Ureter (tissue), 1 donor: ENCODE data around the gene NKD2. TPM values are rescaled to one million over a fixed set of nuclear protein-coding genes. Genes with fewer than 3 reads are reported as not detected.
"Not testable (repeated sequence)": the region's sequence is repeated elsewhere in the genome, so short reads cannot be mapped to it uniquely, and the experiment has no call there.

Source experiments
- DNase-seq: peaks from one replicate; pipeline ENCODE4 v3.0.0-alpha.2; 2020; ENCODE audit warnings: low spot score
- total RNA-seq: library from RNA; stranded (reverse); gene quantifications from one replicate; pipeline ENCODE4 v1.2.4, GENCODE V29; 2023
- donor health status: DM: yes; HTN: yes; CAD: no.

NKD2 gene
- total RNA-seq, 1 donor from 2014 or later = 14.2 TPM

DNA sequence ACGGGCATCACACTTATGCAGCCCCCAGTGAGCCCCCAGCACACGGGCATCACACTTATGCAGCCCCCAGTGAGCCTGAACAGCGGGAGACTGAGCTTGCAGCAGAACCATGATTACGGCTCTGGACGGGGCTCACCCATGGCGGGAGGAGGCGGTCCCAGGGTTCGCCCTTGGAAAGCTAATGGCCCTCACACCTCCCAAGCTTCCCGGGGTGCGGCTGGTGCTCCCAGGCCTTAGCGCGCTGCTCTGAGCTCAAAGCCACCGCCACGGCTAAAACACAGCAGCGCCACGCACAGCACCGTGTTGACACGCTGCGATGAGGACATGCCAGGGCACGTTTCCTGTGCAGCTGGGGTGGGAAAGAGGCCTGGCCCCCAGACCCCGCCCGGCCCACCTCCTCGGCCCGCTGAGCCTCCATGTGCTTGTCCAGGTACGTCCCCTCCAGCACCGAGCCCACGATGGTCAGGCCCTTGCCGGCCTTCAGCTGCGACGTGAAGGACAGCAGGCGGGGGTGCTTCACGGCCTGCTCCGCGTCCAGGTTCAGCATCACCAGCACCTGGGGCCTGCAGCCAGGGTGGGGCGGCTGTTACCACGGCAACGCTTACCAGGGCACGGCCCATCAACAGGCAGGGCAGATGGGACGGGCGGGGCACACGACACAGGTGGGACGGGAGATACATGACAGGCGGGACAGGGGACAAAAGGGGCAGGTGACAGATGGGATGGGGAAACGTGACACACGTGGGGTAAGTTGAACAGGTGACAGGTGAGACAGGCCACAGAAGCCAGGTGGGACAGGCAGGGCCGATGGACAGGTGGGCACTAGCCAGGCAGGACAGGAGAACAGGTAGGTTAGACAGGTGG lies 64.9 kb downstream of the NKD2 start:
- no peak for DNase-seq

- no peak for DNase-seq
Measured at GRCh38 chr5:1074226-1074625, 65.6 kb downstream of the NKD2 start.

- DNase-seq = no peak
Measured at GRCh38 chr5:1074816-1075554, 66.4 kb downstream of the NKD2 start.

DNA sequence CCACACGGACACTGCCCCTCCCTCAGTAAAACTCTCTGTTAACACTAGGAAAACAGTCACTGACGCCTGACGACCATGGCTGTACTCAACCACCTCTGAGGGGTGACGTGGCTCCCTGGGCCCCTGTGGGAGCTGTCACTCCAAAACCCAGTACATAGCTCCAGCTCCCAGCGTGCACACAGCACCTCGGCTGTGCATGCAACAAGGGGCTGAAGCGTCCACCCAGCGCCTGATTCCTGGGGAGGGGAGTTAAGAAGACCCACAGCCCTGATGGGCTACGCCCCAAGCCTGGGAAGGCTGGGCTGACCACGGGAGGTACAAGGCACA lies 66.9 kb downstream of the NKD2 start:
- no peak for DNase-seq

GRCh38 chr5:1075931-1076330 lies 67.3 kb downstream of the NKD2 start:
- no peak for DNase-seq

GRCh38 chr5:1076406-1076805 lies 67.8 kb downstream of the NKD2 start:
- no peak for DNase-seq

DNA sequence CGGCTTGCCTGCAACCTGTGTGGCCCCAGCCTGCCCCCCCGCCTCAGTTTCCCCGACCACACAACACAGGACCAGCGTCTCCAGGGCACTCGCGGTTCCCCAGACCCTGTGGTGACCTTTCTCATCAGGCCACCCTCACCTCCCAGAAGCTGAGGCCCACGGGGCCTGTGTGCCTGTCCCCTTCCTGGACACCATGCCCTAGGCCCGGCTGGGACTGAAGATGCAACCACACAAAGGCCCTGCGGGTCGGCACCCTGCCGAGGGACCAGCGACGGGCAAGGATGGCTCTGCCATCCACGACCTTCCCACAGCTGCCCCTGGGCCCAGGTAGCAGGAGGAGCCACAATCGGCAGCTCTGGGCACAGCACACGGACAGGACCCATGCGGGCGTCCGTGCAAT lies 68.4 kb downstream of the NKD2 start:
- DNase-seq = no peak

- DNase-seq = no peak
Measured at GRCh38 chr5:1077491-1078020, 69.0 kb downstream of the NKD2 start.

GRCh38 chr5:1078206-1078605 lies 69.6 kb downstream of the NKD2 start:
- no peak for DNase-seq

GRCh38 chr5:1078851-1079250 lies 70.2 kb downstream of the NKD2 start:
- DNase-seq = no peak

DNA sequence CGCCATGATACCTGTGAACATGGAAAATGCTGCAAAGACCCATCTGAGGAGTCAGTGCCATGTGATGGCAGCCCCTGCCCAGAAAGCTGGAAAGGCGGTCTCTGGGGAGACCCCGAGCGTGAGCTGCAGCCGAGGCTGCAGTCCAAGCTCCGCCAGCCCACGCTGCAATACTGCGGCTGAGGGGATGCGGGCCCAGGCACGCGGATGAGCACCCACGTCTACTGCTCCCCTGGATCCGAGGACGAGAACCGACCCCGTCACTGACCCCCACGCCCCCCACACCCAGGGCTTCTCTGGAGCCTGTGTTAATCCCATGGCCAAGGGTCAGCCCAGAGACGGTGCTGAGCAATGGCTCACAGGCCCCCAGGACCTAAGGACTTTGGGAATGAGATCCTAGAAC lies 70.9 kb downstream of the NKD2 start:
- DNase-seq = no peak

DNA sequence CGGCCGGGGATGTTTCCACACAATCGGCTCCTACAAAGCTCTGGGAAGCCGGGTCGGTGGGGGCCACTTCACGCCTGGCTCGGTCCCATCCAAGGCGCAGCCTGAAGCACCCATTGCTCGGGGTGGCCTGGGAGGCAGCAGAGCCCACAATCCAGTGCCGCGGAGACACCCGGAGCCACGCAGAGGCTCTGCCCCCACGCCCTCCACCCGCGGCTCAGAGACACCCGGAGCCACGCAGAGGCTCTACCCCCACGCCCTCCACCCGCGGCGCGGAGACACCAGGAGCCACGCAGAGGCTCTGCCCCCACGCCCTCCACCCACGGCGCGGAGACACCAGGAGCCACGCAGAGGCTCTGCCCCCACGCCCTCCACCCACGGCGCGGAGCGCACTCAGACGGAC lies 71.4 kb downstream of the NKD2 start:
- no peak for DNase-seq

- no peak for DNase-seq
Measured at GRCh38 chr5:1080432-1080831, 71.8 kb downstream of the NKD2 start.

DNA sequence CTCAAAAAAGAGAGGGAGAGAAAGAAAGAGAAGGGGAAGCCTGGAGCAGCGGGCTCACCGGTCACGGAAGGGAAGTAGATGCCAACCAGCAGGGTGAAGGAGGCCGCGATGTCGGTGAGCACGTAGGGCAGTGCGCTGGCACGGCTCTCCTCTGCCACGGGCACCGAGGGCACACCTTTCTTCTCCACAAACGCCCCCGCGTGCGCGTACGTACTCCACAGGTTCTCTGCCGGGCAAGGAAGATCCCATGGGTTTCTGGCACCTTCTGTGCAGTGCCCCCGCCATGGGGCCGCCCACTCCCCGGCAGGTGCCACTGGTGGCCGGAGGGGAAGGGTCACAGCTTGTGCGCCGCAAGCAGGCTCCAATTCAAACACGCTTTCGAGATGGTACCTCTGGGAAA lies 72.9 kb downstream of the NKD2 start:
- DNase-seq = no peak

DNA sequence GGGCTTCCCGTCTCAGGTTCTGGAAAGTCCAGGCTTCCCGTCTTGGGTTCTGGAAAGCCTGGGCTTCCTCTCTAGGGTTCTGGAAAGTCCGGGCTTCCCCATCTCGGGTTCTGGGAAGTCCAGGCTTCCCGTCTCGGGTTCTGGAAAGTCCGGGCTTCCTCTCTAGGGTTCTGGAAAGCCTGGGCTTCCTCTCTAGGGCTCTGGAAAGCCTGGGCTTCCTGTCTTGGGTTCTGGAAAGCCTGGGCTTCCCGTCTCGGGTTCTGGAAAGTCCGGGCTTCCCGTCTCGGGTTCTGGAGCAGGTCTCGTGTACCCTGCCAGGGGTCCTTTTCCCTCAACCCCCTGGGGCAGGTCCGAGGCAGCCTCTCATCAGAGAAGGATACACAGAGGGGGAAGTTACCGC lies 74.4 kb downstream of the NKD2 start:
- not testable (repeated sequence) for DNase-seq

DNA sequence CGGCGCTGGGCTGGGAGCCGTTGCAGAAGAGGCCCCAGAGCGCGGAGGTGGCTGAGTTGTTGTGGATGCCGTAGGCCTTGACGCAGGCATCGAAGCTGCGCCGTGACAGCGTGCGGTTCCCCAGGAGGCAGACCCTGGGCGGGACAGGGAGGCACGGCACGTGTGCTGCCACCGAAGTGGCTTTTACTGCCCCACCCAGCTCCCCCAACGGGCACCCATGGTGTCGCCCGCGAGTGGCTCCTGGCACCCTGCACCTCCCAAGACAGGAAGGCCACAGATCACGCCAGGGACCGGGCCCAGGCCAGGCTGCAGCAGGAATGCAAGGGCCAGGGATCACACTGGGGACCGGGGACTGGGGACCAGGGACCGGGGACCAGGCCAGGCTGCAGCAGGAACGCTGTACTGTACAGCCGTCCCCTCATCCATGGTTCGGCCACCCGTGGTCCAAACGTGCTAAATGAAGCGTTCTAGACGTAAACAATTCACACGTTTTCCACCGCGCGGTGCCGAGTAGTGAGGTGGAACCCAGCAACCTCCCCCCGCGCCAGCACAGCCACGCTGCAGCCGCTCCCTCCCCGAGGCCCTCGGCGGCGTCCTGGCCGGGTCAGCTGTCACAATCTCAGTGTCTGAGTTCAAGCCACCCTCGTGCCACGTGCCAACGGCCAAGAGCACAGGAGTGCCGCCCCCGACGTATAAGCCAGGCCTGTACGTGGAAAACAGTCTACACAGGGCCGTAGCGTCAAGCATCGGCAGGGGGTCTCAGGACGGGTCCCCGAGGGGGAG lies 75.4 kb downstream of the NKD2 start:
- DNase-seq = no peak

GRCh38 chr5:1085391-1085790 lies 76.8 kb downstream of the NKD2 start:
- no peak for DNase-seq

- DNase-seq = no peak
Measured at GRCh38 chr5:1086137-1086536, 77.5 kb downstream of the NKD2 start.

DNA sequence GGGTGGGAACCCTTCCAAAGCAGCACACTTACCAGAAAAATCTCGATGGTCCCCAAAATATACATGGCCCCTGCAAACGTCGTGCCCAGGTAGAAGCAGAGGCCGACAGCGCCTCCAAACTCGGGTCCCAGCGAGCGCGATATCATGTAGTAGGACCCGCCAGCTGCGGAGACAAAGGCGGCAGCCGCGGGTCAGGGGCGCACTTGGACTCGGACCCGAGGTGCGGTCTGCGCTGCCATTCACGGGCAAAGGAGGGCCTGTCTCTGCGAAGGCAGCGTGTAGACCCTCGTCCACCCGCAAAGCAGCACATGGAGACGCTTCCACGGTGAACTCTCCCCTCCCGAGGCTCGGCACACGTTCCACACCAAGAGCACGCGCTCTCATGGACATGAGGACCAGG lies 78.3 kb downstream of the NKD2 start:
- no peak for DNase-seq

DNA sequence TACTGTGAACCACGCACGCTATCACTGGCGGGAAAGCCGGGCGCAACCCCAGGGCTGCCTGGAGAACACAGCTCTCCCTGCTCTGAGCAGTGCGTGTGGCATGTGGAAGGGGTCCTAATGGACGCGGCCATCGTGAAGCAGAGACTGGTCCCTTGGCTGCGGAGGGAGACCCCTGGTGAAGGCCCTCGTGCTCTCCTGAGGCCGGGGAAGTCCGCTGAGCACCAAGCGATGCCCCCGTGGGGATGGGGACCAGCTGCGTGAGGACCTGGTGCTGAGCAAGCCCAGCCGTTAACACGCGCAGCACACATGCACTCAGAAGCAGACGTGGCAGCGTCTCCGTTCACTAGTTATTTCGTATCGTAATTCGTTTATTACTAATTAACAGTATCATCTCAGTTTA lies 78.8 kb downstream of the NKD2 start:
- DNase-seq = no peak

DNA sequence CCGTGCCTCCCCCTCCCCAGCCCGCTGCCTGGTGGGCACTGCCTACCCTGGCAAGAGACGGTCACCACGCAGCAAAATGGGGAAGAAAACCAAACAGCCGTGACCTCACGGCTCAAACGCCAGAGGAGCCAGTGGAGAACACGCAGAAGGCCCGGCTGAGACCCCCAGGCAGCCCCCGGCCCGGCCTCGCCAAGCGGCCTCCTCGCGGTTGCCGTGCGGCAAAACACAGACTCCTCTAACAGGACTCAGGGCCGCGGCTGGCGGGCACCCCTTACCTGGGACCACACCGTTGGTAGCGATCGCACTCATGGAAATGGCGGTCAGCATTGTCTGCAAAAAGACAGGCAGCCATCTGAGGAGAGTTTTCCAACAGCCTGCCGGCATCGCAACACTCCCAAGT lies 79.4 kb downstream of the NKD2 start:
- DNase-seq = no peak
